ENCODE data around the gene NUP188.
"Not testable (repeated sequence)": the region's sequence is repeated elsewhere in the genome, so short reads cannot be mapped to it uniquely, and the experiment has no call there.

The NUP188 gene

DNA sequence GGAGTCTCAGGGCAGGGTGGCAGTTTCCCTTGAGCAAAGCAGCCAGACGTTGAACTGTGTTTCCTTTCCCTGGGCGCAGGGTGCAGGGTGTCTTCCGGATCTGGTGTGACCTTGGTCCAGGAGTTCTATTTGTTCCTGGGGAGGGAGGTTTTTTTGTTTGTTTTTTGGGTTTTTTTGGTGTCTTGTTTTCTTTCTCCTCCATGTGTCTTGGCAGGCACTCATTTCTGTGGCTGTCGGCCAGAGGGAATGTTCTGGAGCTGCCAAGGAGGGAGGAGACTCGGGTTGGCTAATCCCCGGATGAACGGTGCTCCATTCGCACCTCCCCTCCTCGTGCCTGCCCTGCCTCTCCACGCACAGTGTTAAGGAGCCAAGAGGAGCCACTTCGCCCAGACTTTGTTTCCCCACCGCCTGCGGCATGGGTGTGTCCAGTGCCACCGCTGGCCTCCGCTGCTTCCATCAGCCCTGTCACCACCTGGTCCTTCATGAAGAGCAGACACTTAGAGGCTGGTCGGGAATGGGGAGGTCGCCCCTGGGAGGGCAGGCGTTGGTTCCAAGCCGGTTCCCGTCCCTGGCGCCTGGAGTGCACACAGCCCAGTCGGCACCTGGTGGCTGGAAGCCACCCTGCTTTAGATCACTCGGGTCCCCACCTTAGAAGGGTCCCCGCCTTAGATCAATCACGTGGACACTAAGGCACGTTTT lies 30.2 kb upstream of the NUP188 start:
- DNase-seq = no peak

DNA sequence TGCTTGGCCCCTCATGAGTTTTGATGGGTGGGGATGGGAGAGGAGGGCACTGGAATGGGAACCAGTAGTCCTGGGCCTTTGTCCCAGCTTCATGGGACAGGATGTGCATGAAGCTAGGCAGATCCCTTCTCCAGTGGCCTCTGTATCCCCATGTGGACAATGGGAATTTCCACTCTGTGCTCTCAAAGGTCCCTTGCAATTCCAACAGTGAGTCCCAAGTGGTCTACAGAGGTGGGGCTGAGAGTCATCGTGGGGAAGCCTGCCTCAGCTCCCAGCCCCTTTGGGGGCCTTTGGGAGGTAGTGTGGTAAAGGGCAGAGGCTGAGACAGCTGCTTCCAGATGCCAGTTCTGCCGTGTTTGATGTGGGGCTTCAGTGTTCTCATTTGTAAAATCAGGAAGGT lies 28.6 kb upstream of the NUP188 start:
- DNase-seq = no peak

DNA sequence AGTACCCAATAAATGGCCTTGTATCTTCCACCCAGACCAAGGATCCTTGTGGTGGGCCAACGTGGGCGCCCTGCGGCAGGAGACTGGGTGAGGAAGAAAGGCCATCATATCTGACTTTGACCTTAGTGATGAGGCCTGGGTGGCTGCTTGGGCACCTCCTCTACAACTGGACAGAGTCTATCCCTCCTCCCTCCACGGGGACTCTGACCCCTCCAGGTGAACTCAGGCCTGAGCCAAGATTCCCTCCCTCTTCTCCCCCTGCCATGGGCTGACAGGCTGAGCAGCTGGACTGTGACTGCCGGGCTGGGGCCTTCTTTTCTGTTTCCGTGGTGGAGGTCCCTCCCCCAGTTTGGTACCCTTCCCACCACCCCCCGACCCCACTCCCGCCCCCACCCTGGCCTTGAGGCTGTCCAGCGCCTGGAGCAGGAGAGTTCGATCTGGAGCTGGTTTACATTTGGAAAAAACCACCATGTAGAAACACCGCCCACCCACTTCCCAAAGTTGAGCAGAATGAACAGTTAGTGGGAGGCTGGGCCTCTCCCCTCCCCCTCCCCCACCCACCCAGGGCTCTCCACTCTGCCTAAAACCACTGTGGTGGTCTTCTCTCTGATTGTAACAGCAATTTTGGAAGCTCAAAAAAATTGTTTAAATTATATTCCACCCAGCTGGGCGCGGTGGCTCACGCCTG lies 28.0 kb upstream of the NUP188 start:
- no peak for DNase-seq

DNA sequence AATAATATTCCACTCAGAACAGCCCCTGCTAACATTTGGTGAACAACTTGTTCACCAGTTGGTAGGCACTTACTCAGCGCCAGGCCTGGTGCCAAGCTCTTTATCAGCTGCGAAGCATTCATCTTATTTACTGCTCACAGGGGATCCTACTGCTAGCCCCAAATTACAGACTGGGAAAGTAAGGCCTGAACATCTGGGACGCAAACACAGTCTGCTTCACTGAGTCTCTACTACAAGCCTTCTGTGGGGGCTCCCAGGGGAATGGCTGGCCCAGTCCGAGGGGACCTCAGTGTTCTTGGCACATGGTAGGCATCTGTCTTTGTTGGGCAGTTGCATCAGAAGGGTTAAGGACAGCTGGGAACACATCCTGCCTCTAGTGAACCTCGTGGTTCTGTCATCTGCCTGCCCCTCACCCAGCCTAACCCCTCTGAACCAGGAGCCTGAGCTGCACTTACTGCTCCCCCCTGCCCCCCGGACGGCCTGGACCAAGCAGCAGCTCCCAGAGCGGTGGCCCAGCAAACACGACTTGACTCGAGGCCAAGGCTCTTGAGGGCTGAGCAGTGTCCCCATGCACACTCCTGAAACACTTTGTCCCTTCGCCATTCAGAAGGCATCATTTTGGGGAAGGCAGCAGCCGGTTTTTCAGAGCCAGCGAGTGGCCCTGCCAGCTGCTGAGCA lies 27.0 kb upstream of the NUP188 start, which contains the start of gene PHYHD1:
Gene PHYHD1 (plus strand): TSS at position 602 of the 678 bp plus-strand sequence. CDS start 1,342 bp downstream, outside the sequence.
- DNase-seq = no peak

DNA sequence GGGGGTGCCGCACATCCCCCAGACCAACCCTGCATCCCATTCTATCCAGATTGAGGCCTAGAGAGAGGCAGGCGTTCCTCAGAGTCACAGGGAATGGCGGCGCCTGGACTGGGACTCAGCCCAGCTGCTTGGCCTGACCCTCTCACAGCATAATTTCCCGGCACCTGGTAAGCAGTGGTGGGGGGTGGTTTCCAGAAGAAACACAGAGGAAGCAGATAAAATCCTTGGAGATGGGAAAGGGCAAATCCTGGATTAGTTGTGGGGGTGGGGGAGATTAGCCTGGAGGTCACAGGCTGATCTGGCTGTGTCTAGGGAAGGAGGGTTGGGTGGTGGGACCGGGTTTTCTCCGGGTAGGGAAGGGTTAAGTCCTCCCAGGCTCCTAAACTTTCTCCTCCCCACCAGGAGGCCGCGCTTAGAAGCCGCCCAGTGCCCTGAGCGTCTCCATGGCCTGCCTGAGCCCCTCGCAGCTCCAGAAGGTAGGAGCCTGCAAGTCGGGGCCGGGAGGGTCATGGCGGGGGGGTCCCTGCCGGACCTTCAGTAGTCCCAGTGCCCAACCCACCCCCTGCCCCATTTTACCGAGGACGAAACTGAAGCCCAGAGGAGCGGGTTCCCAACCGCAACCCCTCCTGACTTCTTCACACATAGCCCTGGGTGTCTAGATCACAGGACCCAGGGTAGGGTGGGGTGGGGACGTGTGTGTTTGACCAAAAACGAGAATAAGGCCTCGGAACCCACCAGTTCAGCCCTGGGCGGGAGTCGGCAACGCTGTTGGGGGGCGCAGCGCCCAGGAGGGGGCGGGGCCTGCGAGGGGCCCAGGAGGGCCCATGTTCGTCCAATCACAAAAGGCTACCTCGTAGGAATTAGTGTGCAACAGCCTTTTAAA lies 25.4 kb upstream of the NUP188 start:
- no peak for DNase-seq

DNA sequence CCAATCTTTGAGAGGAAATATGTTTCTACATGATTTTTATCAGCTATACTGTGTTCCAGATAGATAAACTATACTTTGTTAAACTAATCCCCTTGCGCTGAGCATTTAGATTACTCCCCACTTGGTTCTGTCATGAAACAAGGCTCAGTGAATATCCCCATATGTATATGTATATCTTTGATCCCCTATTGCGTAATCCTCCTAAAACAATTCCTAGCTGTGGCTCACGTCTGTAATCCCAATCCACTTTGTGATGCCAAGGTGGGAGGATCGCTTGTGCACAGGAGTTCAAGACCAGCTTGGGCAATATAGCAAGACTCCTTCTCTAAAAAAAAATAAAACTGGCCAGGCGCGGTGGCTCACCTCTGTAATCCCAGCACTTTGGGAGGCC lies 24.0 kb upstream of the NUP188 start:
- DNase-seq = no peak

DNA sequence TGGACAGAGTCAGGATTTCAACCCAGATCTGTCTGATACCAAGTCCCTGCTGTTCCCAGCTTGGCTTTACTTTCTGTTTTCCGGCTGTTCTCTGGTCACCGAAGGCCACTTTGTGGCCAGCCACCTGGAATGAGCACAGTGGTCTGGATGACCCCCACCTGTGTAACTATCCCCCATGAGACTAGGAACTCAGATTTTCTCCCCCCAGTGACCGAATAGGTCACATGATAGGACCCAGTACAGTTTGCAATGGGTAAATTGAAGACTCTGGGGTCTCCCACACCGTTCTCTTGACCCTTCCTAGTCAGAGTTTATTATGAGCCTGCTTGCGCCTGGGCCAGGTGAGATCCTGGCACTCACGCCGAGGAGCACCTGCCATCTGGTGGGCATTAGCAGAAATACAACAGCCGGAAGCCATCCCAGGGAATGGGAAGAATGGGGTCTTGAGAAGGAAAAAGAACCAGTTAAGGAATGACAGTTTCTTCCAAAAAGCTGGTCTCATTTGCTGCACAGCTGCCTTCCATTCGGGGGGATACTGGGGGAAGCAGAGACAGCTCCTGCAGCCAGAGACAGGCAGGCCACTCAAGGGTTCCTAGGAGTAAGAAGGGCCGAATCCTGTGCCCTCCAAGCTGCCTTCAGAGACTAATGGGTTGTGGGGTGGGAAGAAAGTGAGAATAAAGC lies 19.6 kb upstream of the NUP188 start:
- peak; percentile 54 to 56 for DNase-seq

DNA sequence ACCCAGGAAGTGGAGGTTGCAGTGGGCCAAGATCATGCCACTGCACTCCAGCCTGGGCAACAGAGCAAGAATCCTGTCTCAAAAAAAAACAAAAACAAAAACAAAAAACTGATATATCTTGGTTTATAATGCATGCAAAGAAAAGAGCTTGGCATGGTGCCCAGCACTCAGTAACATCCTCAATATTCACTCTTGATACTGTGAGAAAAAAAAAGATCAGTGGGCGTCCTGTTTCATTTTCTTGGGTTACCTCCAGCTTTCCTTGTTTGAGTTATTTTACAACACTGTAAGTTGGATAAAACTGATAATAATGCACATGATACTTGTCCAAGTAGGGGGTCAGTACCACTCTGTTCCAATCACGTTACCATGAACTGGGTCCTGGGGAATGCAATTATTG lies 18.9 kb upstream of the NUP188 start:
- DNase-seq = no peak

DNA sequence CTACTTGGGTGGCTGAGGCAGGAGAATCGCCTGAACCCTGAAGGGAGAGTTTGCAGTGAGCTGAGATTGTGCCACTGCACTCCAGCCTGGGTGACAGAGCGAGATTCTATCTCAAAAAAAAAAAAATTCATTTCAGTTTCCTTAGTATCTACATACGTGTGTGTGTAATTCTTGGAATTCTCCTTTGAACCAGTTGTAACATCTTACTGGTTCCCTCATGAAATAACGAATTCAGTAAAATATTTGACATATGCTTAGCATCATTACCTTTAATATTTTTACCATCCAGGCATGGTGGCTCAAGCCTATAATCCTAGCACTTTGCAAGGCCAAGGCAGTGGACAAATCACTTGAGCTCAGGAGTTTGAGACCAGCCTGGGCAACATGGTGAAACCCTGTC lies 17.9 kb upstream of the NUP188 start:
- DNase-seq = no peak

DNA sequence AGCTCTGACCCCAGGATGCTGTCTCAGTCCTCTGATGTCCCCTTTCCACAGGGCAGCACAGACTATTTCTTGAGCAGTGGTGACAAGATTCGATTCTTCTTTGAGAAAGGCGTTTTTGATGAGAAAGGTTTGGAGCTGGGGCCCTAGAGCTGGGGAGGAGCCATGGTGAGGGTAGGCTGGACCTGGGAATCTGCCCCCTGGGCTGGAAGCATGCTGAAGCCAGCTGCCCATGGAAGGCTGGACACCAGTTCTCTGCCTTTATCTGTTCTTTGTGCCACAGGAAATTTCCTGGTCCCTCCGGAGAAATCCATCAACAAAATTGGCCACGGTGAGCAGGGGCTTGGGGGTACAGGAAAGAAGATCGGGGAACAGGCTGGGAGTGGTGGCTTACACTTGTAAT lies 13.8 kb upstream of the NUP188 start:
- no peak for DNase-seq

DNA sequence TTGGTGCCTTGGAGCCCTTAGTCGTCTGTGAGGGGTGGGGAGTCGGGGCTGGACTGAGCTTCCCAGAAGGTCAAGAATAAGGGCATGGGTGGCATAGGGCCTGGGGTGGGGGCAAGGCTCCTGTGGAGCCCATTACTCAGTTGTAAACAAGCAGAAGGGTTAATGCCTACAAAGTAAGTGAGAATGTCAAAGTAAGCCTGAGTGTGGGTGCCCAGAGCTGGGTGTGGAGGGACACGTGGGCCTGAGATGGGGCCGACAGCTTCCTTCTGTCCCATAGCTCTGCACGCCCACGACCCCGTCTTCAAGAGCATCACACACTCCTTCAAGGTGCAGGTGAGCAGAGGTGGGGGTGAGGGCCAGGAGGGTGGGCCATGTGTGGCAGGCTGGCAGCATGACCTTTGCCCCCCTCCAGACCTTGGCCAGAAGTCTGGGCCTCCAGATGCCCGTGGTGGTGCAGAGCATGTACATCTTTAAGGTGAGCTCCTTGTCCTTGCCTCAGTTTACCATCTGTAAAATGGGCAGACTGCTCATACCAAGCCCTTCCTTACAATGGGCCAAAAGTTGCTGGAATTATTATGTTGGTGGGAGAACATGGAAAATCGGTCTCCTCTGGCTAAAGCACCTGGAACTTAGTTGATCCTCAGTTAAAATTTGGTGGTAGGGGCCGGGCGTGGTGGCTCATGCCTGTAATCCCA lies 11.2 kb upstream of the NUP188 start:
- no peak for DNase-seq

DNA sequence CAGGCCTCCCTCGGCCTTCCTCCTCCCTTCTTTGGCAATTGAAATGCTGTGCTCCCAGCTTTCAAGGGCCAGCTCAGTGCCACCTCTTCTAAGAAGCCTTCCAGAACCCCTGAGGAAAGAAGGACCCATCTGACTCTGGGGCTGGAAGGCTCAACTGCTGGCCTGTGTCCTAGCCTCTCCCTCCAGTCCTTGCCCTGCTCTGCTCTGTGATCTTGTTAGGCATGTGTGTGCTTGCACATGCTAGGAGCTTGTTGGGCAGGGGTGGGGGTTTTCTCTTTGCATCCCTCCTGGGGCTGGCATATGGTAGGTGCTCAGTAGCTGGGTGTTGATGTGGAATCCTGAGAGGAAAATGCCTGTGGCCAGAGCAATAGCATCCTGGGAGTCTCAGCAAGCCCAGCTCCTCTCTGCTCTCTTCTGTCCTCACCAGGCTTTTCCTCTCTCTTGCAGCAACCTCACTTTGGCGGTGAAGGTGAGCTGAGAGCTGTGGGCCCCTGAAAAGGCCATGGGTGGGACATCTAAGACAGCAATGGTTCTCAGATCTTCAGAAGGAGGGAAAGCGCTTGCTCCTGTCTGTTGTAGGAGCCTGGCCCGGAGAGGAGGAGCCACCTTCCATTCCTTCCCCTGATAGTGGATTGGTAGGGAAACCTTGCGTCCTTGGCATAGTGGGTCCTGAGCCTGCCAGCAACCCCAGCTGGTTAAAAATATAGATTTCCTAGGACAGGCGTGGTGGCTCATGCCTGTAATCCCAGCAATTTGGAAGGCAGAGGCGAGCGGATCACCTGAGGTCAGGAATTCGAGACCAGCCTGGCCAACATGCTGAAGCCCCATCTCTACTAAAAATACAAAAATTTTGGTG lies 10.0 kb upstream of the NUP188 start:
- DNase-seq = no peak

DNA sequence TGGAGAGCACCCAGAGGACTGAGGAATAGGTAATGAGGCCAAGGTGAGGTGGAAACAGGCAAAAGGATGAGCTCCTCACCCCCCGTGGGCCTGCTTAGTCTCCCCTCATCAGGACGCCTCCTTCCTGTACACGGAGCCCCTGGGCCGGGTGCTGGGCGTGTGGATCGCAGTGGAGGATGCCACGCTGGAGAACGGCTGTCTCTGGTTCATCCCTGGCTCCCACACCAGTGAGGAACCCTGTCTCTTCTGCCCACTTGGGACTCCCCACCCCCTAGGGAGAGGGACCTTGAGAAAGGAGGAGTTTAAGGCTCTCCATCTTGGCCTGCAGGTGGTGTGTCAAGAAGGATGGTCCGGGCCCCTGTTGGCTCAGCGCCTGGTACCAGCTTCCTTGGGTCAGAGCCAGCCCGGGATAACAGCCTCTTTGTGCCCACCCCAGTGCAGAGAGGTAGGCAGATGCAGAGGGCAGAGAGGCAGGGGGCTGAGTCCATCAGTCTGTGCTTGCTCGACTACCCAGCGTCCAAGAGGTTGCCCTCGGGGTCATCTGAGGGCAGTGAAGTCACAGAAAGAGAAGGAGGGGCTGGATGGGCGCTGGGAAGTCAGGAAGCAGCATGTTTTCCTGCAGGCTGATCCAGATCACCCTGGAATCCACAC lies 7.1 kb upstream of the NUP188 start:
- no peak for DNase-seq

DNA sequence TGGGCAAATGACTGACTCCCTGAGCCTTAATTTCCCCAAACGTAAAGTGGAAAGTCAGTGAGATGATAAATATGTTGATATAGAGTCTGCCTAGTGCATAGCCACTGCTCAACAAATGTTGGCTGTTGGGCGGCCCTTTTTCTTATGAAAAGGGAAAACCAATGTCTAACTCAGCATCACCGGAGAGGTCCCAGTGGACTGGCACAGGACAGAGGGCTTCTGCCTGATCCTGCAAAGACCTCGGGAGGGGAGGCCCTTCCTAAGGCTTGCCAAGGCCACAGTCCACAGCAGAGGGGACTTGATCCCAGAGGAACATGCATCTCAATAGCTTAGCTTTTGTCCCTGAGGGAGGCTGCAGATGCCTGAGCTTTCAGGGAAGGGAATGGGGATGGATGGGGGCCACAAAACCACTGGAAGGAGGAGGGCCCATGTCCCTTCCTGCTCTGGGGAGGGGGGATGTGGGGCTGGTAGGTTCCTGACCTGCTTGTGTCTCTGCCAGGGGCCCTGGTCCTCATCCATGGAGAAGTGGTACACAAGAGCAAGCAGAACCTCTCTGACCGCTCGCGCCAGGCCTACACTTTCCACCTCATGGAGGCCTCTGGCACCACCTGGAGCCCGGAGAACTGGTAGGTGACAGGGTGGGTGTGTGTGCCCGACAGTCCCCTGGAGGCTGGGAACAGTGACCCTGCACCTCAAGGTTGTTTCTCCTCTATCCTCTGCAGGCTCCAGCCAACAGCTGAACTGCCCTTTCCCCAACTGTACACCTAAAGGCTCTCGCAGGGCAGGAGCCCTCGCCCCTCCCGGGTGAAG lies 6.3 kb upstream of the NUP188 start:
- no peak for DNase-seq

DNA sequence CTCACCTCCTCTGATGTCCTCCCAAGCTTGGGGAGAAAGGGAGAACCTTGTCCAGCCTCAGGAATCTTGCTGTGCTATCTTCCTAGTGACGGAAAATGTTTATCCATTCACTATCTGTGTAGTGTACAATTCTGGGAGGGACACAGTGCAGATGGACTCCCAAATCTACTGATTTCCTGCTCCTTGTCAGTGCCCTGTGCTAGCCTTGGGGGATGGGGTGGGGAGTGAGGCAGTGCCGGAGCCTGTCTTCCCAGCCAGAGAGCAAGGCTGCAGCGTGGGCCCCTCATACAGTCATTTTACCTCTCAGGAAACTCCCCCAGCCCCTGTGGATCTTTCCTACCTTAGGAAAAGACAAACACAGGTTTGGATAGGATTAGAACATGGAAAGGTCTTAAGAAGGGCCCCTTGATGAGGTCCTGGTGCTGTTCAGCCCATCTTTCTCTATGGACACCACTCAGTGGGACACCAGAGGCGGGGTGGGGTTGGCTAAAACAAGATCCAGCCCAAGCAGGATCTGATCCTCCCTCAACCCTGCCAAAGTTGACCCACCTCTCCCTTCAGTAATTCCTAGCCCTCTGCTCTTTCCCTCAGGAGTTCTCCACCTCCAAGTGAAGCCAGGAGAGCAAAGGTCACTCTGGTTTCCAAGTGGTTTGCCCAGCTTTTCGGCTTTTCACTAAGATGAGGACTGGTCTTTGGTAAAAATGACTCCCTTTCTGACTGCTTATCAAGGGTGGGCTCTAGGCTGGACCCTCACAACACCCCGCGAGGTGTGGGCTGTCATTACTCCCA lies 3.5 kb upstream of the NUP188 start:
- DNase-seq = no peak

DNA sequence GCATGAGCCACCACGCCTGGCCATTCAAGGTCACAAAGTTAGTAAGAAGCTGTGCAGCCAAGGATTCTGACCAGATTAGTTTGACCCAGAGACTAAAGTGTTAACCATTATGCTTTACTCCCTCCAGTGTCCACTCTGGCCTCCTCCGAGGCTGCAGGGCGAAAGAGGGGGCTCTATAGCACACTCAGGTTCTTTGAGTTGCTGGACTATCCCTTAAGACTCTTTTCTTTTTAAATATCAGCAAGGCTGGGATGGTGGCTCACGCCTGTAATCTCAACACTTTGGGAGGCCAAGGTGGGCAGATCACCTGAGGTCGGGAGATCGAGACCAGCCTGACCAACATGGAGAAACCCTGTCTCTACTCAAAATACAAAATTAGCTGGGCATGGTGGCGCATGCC lies 2.5 kb upstream of the NUP188 start:
- DNase-seq = not testable (repeated sequence)

DNA sequence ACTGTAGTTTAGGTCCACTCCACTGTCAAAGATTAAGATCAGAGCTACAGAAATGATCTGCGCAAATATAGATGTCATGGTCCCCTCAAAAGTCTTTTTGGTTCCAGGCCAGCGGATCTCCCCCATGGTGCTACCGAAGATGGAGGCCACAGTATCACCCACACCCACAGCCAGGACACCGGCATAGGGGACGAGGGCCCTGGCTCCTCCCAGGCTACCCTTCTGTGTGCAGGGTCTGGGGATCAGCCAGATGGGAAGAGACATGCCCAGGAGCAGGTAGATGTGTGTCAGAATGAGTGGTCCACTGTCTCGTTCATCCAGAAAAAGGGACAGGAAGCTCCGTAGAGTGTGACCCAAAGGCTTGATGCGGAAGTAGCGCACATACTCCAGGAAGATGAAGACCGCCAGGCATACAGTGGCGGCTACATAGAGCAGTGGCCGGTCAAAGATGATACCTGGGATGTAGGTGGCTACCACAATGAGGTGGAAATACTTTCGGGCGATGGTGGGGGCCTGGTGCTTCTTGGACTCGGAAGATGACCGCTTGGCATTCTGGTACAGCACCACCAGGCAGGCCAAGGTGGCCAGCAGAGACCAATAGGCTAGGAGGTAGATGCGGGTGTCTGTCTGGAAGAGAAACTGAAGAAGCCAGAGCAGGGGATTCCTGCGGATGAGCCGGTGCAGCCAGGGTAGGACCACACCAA lies 1.5 kb upstream of the NUP188 start:
- DNase-seq = no peak

Measured in stimulated activated CD4-positive, alpha-beta T cell treated with anti-CD3 and anti-CD28 coated beads, Interleukin-2, amount 100 ng/mL, for 24 hours (primary cell).